Loucy (cell line): ENCODE results near the gene FNDC10.

Experiments used
- EZH2phosphoT487 ChIP-seq: fragments of 200-600 bp; IDR thresholded peaks from 2 replicates; pipeline ENCODE4 v1.6.1; 2018; ENCODE audit warnings: antibody characterized with exemption, mild to moderate bottlenecking, moderate library complexity, borderline replicate concordance
- TF ChIP-seq, protein P1 (sequence below): fragments of 200-600 bp; sonication (generic); conservative IDR thresholded peaks from 2 replicates; pipeline ENCODE4 v1.5.1; 2014; ENCODE audit warnings: mild to moderate bottlenecking, antibody characterized with exemption, low read length

DNA sequence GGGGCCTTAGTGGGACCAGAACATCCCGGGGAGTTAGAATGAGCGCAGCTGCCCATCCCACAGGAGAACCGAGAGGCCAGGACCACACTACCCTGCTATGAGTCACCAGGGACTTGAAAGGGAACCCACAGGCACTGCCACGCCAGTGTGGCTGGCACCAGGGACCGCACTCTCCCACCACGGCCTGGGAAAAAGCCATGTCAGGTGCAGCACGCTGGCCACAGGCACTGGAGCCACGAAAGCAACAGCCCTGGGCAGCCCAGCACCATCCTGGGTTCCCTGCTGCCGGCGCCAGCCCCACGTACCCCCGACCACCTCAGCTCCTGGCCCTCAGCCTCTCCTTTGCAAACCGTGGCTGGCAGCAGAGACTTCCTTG, 45.4 kb downstream of the FNDC10 start:
- TF ChIP-seq, protein P1, sequence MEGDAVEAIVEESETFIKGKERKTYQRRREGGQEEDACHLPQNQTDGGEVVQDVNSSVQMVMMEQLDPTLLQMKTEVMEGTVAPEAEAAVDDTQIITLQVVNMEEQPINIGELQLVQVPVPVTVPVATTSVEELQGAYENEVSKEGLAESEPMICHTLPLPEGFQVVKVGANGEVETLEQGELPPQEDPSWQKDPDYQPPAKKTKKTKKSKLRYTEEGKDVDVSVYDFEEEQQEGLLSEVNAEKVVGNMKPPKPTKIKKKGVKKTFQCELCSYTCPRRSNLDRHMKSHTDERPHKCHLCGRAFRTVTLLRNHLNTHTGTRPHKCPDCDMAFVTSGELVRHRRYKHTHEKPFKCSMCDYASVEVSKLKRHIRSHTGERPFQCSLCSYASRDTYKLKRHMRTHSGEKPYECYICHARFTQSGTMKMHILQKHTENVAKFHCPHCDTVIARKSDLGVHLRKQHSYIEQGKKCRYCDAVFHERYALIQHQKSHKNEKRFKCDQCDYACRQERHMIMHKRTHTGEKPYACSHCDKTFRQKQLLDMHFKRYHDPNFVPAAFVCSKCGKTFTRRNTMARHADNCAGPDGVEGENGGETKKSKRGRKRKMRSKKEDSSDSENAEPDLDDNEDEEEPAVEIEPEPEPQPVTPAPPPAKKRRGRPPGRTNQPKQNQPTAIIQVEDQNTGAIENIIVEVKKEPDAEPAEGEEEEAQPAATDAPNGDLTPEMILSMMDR: no peak
- TF ChIP-seq EZH2phosphoT487: no peak
